ELF-1 (cell line): Measurements from ENCODE around the gene DYNLT5.
A peak's percentile ranks its signal among the peaks of the same experiment; 100 is the strongest.
"Not testable (repeated sequence)": the region's sequence is repeated elsewhere in the genome, so short reads cannot be mapped to it uniquely, and the experiment has no call there.

Source experiments
- DNase-seq: peaks from one replicate; pipeline ENCODE4 v3.0.0-alpha.2; 2016; ENCODE audit warnings: low read depth, low spot score

The DYNLT5 gene

GRCh38 chr1:66752000-66752592 lies at the start of gene DYNLT5:
DYNLT5 (plus strand) TSS chr1:66752459; CDS start chr1:66754659, 2,200 bp downstream.
- peak; percentile 76 for DNase-seq

- no peak for DNase-seq
These were observed 47.9 kb upstream of the DYNLT5 start for GRCh38 chr1:66704177-66704875.

DNA sequence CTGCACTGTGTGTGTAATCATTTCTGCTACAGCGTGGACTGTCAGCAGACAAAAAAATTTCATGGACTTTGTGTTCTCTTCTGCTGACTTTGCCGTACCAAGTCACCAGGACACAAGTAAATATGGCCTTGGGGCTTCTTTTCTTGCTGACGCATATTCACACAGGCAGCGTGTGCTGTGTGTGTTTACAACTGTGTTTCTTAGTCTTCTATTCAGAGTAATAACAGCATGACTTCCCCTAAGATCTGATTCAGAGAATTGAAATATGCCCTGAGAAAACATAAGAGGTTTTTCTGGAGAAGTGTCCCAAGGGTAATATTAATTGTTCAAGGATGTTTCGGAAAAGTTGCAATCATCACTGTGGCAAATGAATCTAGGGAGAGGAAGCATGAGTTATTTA lies 47.1 kb upstream of the DYNLT5 start:
- no peak for DNase-seq

- DNase-seq: no peak
These were observed 40.8 kb upstream of the DYNLT5 start for GRCh38 chr1:66711420-66711819.

DNA sequence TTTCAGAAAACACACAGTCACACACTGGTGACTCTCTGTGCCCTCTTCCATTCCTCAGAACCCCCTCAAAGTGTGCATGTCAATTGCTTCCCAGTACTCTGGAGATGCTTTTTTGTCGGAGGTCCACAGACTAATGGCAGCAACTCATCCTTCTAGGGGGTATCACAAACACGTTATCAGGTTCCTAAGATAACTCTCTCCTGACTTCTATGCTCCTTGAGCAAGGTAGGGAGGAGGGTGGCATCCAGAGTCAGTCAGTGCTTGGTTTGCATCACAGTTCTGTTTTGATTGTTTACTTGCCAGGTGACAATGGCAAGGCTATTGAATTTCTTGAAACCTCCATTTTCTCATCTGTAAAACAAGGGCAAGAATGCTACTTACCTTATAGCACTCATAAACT lies 39.4 kb upstream of the DYNLT5 start:
- no peak for DNase-seq

- no peak for DNase-seq
These were observed 28.3 kb upstream of the DYNLT5 start for GRCh38 chr1:66723985-66724384.

DNA sequence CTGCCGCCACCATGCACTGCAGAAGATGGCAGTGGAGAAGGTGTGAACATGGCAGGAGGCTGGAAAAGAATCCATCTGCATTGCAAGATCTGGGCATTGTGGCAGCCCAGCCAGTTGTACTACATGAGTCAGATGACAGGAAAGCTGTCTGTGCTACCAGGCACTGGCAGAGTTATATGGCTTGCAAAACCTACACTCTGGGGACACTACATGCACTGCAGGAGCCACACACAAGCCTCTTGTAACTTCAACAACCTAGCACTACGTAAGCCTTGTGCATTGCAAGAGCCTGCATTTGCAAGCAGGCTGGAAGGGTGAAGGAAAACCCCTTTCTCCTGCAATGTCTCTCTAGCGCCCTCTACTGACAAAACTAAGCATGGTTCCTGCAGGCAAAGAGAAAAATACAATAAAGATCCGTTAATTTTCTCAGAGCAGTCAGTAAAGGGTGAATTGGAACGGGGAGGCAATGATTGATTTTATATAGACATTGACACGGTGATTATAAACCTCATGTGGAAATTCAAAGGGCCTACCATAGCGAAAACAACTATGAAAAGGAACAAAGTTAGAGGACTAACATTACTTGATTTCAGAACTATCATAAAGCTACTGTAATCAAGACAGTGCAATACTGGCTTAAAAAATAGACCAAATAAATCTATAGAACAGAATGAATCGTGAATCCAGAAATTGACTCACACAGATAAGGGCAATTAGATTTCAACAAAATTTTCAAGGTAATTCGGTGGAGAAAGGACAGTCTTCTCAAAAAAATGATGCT lies 26.2 kb upstream of the DYNLT5 start:
- peak; percentile 63 for DNase-seq

DNA sequence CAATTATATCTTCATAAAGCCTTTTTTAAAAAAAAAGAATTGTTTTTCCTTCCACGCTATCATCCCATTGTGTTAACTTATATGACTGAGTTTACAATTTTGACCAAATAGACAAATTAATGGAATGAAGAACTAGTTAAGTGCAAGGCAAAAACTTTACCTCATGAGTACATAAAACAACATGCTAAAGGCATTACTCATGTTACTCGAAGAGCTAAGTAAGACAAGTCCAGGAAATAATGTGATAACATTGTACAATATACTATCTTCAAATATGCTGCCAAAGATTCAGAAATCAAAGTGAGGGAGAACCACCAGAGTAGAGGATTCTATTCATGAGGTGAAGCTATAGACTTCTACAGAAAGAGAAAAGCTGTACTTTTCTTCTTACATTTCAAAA lies 24.2 kb upstream of the DYNLT5 start:
- DNase-seq: no peak

DNA sequence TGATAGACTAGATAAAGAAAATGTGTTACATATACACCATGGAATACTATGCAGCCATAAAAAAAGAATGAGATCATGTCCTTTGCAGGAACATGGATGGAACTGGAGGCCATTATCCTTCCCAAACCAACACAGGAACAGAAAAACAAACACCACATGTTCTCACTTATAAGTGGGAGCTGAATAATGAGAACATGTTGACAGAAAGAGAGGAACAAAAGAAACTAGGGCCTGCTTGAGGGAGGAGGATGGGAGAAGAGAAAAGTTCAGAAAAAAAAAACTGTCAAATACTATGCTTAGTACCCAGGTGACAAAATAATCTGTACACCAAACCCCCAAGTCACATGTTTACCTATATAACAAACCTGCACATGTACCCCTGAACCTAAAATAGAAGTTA lies 23.5 kb upstream of the DYNLT5 start:
- DNase-seq: not testable (repeated sequence)

GRCh38 chr1:66729119-66729518 lies 23.1 kb upstream of the DYNLT5 start:
- no peak for DNase-seq

DNA sequence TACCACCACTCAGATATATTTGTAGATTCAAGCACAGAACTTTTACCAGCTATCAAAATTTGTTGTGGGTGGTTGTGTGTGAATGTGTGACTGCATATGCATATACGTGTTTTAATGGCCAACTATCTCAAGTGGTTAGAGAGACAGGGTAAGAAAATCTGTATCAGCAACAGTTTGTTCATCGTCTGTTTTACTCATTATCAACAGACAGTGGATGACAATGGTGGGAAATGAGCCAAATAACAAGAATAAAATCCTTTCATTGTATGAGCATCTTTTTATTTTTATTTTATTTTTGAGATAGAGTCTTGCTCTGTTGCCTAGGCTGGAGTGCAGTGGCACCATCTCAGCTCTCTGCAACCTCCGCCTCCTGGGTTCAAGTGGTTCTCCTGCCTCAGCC lies 22.7 kb upstream of the DYNLT5 start:
- DNase-seq: no peak

GRCh38 chr1:66730462-66730861 lies 21.8 kb upstream of the DYNLT5 start:
- DNase-seq: peak; percentile 13

GRCh38 chr1:66731170-66731865 lies 20.9 kb upstream of the DYNLT5 start:
- no peak for DNase-seq

DNA sequence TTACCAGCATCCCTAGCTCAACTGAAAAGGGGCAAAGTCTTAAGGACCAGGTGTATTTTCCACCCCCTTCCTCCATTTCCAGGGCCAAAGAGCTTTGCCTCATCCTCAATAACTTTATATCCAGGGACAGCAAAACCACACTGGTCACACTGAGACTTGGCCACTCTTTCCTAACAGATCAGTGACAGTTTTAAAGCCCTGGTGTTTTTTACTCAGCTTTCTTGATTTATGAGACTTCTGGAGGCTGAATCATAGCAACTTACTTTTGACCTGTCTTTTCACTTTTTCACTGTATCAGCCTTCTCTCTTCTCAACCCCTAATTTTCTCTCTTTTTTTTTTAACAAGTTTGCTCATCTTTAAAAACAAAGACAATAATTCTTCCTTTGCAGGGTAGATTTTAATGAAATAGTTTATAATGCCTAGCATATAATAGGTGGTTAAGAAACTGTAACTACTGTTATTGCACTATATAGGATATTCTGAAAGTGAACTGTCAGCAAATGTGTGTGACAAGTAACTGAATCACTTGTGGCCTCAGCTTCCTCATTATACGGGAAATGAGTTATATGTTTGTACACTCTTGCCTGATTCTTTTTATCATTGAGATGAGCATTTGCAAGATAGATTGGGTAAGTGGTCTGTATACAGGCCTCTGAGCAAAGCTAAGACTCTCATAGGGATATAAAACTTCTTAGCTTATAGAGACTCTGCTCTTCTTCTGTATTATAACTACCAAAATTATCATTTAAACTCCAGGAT lies 19.7 kb upstream of the DYNLT5 start:
- DNase-seq: no peak

DNA sequence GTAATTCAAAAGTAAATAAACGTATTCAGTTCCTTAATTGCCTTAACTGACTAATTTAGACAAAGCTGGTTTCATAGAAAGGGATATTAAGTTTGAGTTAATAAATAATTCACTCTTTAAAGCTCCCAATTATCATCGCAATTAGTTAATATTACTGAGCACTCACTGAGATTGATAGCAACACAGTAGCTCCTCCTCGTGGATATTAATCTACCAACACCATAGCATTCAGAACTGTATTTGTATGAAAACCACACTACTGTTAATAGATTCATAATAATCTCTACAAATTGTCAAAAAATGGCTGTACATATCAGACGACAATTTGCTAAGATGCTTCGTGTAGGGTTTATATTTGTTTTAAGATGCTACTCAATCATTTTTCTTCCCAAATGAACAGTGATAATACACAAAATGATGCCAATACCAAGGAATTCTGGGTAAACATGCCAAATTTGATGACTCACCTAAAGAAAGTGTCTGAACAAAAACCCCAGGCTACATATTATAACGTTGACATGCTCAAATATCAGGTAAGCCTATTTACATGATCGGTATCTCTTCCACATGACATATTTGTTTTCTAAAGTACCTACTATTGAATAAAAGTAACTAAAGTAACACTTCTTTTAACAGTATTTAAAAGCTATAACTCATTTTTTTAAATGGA lies 18.8 kb upstream of the DYNLT5 start:
- no peak for DNase-seq

DNA sequence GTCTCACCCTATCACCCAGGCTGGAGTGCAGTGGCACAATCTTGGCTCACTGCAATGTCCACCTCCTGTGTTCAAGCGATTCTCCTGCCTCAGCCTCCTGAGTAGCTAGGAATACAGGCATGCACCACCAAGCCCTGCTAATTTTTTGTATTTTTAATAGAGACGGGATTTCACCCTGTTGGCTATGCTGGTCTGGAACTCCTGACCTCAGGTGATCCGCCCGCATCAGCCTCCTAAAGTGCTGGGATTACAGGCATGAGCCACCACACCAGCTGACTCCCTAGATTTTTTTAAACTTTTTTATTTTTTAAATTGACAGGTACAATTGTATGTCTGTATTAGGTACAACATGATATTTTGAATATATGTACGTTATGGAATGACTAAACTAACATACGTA lies 17.7 kb upstream of the DYNLT5 start:
- not testable (repeated sequence) for DNase-seq

DNA sequence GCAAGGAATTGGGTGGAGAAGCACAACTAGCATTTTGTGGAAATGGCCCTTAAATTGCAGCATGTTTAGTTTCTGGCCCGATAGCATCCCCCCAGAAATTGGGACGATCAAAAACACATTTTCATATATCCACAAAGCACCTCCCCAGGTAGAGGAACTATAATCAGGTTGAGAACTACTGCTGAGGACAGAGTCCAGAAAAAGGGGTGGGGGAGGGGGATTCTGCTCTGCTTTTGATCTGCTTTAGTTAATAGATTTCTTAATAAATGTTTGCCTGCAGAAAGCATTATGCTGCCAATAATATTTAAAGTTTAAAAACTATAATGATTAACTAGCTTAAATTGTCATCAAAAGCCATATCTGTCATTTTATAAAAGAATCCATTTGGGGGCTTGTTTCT lies 14.4 kb upstream of the DYNLT5 start:
- DNase-seq: no peak

DNA sequence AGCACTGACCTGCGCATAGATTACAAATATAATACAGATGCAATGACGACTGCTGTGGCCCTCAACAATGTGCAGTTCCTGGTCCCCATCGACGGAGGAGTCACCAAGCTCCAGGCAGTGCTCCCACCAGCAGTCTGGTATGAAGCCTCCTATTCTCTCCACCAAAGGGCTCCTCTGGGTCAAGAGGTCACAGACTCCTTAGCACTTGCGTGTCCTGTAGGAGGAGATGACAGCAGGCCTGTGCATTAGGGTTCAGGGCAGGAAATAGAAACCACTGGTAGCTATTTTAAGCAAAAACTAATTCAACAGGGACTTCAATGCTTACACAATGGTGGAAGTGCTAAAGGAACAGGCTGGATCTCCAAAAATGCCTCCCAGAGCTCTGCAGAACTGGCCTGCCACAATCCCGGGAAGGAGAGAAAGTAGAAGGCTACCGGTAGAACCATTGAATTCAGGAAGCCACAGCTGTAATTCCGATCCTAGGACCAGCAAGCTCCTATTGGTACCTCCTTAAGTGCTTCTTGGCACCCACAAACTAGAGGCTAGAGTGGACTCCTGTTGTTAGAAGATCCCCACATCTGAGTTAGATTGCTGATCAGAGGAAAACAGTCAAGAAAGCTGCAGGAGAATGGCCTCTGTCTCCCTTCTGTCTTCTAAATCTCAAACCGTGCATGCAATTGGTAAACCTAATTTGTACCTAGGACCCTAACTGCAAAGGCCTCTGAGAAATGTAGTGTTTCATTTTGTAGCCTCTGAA lies 12.7 kb upstream of the DYNLT5 start:
- DNase-seq: no peak

DNA sequence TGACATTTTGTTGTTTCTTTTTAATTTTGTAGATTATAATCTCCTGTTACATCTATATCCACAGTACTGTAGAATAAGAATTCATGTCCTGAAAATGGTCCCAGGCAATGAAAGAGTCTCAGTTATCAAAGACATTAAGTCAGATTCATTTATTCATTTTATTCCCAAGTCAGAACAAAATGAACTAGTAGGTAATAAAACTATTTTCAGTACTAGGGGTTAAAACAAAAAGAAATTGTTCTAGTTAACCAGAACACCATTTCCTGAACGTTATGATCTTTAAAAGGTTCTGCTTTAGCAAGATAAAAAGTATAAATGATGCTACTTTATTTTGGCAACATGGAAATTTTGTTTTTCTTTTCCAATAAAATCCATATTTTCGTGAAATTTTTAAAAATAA lies 6.8 kb upstream of the DYNLT5 start:
- DNase-seq: no peak

DNA sequence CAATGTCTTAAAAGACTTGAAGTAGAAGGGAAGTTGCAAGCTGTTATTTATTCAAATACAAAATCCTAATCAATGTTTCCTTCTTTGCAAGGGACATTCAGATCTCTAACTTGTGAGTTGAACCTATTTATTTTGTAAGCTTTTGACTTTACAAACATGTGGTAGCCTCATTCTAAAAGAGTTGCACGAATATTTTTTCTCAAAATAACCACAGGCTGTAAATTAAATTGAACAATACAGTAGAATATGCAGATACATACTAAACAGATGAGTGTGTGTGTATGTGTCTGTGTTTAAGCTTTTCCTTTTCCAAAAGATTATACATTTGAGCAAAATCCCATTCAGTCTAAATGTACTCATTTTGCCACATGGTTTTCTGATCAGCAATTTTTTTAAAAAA lies 4.8 kb upstream of the DYNLT5 start:
- no peak for DNase-seq
